Amniotic epithelial cell (primary cell): ENCODE measurements around the gene THEM5.

Source experiments
- DNase-seq: peaks from one replicate; pipeline ENCODE4 v3.0.0-alpha.2; 2010; ENCODE audit warnings: low read depth

The THEM5 gene

DNA sequence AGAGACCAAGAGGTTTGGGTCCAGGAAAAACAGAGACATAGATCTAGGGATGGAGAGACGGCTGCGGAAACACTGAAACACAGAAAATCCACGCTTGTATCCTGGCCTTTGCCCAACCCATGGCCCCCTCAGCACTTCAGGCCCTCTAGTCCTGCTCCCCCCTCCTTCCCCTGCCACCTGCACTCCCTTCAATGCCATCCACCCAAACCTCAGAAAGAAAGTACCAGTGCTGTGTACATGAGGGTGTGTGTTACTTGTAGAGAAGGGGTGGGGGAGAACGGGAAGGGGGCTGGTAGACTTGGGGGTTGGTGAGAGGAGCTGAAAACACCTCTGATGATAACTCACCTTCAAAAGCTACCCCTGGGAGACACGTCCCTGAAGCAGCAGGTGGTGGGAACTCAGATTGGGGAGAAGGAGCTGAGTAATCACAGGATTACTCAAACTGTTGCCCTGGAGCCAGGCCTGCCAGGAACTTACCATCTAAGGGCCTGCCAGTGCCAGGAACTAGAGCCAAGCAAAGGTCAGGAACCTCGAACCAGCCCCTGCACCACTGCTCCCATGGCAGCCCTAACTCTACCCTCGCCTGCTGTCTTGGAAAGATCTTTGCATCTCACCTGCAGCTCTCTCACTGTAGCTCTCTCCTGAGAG, 33.4 kb downstream of the THEM5 start:
- peak; percentile 21 for DNase-seq

DNA sequence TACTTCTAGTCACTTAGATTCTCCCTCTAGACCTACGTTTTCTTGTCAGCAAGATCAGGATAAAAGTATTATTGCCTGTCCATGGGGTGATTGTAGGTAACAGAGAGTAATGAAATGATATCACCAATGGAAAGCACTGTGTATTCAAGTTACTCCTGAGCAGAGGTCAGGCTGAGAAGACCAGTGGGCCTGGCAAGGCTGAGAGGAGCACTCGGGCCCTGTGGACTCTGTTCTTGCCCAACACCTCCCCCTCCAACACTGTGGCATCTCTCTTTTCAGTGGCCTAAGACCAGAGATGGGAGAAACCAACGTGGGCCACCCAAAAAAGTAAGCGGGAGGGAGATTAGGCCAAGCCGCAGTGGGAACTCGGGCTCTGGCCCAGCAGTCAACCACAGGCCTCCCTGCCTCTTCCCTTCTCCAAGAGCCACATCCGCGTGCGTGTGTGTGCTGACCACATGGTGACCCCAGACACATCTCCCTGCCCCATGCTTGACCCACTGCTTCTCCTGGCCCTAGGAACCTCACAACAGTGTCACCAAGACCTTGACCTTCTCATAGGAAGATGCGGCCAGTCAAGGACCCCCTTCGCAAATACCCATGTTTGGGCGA, 34.2 kb downstream of the THEM5 start:
- no peak for DNase-seq

DNA sequence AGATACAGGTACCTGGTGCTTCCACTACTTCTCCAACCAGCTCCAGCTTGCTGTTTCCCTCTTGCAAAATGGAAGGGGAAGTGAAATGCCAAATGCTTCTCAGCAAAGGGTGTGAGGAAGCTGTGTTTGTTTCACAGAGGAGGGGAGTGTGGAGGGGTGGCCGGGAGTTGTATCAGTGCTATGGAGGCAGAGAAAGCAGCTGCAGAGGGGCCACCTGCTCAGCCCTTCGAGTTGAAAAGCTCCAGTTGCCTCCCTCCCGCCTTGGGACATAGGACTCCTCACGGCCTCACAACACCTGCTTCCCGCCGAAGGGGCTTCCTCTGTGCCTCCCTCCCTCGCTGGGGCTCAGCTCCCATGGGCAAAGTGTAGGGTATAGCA, 36.2 kb downstream of the THEM5 start:
- DNase-seq, result no peak

DNA sequence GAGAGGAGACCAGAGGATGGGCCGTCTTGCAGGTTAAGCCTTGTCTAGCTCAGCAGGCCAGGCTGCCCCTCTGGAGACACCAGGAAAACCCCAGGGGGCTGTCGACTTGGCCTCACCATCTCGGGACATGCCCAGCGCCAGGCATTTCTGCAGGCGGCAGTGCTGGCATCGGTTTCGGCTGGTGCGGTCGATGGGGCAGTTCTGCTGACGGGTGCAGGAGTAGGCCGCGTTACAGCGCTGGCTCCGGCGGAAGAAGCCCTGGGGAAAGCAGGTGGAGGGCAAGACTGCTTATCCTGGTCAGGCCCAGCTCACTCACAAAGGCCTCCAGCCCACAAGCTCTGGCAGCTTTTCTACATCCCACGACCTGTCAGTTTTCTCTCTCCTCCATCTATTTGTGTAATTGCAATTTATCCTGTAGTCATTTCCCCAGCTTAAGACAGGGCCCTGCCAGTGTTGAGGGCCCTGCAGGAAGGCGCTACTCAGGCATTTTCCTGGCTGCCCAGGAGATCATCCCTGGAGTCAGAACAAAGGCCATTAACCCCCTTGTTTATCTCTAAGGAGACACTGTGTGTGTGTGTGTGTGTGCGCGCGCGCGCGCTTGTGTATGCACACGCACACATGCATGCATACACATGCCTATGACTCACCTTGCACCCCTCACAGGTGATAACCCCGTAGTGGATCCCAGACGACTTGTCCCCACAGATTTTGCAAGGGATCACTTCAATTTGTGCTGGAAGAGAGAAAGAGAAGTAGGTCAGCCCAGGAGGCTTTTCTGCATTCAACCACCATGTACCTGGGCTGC, 36.8 kb downstream of the THEM5 start:
- no peak for DNase-seq

DNA sequence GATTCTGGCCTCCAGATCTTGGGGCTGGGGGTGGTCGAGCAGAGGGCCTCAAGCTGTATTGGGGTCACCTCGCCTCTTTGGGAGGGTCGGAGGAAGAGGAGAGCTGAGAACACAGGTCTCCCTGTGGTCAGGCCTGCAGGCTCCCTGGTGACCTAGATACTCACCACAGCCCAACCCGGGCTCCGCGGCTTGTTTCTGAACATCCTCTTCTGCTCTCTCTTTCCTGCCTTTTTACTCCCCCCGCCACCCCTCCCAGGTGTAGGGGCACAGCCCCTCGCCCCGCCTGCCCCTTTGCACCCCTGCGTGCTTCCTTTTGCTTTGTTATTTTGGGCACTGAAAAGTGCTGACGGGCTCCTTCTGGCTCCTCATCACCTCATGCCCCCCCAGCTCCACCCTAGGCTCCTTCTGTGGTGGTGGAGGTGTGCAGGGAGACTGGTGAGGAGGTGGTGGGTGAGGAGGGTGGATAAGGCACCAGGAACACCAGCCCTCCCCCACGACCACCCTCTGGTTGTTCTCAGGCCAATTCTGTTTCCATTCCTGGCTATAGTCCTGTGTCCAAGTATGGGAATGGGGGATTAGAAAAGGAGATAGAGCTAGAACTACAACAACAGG, 37.7 kb downstream of the THEM5 start:
- no peak for DNase-seq

DNA sequence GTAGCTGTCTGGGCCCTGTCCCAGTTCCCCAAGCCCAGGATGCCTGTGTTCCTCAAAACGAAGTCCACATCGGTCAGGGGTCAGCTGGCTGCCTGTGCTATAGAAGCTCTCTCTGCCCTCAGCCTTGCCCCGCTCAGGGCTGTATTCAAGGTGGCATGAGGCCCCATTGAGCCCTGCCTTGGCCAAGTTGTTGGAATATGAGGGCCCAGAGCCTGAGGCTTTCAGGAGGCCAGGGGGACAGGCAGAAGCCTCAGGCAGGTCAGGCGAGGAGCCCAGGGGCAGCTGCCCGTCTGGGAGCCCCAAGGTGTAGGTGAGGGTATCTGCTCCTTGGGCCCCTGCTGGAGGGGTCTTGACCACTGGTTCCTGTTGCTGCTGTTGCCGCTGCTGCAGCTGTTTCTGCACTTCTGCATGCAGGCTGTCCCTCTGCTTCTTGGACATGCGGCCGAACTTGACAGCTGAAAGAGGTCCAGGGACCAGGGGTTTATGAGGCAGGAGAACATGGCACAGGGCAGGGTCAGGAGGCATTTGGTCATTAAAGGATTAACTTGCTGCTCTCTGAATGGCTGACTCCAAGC, 38.5 kb downstream of the THEM5 start:
- DNase-seq, result no peak

DNA sequence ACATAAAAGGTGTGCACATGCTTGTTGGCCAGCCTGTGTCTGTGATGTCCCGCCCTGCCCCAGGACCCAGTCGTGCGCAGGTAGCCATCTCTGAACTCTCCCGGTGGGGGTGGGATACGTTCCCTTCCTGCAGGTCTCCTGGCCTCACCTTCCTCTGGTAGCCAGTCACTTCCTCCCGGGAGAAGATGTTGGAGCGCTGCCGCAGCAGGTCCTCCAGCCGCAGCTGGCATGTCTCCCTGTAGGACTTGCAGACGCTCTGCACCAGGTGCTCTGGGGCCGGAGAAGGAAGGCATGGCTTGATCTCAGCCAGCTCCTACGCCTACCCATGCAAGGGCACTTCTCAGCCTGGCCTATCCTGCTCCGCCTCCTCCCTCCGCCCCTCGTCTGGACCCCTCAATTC, 39.1 kb downstream of the THEM5 start:
- DNase-seq, result no peak

DNA sequence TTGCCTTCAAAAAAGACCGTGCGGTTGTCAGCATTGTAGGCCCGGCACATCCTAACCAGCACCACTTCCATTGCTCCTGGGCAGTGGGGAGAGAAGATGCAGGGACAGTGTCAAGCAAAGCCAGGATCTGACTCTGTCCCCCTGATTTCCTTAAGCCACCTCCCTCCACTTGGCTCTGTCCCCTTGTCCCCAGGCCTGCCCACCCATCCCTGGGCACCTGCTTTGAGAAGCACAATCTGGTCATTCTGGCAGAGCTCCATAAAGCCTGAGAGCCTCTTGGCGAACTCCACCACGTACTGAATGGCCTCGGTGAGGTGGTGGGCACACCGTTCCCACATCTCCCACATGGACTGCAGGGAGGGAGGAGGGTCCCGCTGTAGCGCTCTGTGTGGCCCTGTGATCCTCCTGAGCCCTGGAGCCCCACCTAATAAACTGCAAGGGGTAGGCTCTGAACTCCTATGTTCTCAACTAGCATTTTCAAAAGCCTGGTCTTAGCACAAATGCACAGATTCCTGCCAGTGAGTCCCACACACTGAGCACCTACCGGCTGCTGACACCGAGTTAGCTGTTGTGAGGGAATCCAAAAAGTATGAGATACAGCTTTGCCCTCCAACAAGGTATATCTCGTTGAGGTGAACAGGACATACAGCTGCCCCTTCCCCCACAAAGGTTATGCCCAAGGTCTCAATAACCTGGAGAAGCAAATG, 40.1 kb downstream of the THEM5 start:
- DNase-seq, result no peak

DNA sequence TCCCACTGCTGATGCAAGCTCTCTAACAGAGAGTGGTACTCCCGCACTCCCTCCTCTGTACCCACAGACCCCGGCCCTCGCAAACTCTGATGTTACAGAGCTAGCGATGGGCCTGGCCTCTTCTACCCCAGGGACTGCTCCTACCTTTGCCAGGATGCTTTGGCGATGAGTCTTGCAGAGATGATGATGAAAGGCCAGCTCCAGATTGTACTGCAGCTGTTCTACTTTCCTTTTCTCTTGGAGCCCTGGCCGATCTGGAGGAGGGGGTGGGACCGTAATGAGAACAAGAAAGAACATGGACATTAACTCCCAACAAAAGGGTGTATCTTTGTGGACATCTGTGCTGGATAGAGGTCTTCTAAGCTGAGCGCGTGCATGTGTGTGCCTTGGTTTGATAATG, 42.3 kb downstream of the THEM5 start:
- peak; percentile 21 for DNase-seq

DNA sequence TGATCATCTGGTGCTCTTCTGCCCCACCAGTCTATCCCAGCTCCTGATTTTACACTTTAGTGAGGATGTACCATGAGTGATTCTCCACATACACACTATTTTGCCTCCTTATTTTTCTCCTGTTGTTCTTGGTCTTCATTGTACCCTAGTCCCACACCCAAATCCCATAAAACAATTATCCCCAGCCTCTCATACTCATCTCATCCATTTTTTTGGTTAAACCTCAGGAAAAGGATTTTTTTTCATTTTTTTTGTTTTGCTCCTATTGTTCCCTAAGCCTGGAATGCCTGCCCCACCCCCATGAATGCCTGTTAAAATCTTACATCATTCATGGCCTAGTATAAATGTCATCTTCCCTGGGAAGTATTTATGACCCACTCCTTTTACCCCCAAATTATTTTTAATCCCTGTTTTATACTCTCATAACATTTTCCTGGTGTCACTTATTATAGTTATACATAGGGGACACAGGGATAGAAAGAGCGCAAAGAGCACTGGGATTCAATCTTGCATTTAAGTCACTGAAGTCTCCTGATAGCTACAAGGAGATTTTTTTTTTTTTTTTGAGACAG, 43.4 kb downstream of the THEM5 start:
- no peak for DNase-seq

DNA sequence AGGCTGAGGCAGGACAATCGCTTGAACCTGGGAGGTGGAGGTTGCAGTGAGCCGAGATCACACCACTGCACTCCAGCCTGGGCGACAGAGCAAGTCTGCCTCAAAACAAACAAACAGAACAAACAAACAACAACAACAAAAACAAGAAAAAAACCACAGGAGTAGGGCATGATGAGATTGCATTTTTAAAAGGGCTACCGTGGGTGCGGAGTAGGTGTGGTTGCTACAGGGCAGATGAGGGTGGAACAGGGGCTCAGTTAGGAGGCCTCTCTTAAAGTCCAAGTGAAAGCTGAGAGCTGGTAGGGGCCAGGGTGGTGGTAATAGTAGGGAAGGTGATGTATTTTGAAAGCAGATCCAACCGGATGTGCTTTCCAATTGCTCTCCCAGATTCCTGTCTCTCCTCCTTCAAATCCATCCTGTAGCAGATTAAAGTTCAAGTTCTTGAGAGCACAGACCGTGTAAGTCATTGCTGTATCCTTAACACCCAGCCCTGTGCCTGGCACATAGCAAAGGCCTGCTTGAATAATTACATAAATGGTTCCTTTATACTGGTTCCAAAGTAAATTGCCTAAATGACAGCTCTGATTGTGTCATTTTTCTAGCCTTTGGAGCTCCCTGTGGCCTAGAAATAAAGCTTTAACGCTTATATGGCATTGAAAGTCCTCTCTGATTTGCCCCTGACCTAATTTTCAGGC, 44.1 kb downstream of the THEM5 start:
- no peak for DNase-seq

DNA sequence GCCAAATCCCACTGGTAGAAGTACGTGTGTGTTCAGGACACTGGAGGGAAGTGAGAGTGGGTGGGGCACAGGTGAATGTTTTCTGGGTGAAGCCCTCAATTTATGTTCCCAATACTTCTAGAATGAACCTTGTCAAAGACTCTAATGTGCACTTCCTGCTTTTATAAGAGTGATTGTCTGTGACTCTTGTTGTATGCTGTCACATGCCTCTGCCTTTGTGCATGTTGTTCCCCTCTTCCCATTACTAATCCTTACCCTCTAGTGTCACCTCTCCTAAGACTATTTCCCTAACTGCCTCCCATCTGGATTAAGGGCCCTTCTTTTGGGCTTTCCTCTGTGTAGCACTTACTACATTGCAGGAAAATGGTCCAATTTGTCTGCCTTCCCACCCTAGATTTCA, 45.7 kb downstream of the THEM5 start:
- no peak for DNase-seq

DNA sequence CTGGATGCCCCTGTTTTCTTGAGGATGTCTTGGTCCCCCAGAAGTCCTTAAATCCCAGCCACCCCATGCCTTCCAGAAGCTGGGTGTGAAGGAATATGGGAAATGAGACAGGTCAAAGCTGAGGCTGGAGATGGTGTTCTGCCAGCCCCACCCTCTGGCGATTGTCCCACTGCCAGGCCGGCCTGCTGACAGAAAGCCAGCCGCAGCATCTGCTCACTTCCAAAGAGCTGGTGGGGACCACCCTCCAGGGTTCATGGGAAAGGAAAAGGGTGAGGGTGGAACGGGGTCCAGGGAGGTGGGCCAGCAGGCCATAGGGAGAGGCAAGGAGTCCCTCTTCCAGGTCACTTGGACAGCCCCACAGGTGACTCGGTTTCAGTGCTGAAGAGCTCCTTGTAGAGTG, 46.4 kb downstream of the THEM5 start:
- DNase-seq, result no peak

DNA sequence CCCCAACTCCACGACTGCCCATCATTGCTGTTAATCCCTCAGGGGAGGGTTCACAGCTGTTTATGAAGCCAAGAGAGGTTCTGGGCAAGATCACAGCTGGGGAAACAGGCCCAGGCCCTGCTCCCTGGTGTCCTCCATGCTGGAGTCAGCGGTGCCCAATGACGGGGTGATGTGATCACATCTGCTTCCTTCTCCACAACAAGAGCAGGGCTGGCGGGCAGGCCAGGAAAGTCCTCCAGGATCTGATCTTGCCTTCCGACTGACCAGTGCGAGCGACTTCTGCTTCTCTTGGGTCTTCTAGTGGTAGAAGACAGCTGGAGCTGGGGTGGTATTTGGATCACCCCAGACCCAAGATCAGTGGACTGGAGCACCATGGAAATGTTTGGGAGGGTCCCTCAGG, 47.3 kb downstream of the THEM5 start:
- no peak for DNase-seq

DNA sequence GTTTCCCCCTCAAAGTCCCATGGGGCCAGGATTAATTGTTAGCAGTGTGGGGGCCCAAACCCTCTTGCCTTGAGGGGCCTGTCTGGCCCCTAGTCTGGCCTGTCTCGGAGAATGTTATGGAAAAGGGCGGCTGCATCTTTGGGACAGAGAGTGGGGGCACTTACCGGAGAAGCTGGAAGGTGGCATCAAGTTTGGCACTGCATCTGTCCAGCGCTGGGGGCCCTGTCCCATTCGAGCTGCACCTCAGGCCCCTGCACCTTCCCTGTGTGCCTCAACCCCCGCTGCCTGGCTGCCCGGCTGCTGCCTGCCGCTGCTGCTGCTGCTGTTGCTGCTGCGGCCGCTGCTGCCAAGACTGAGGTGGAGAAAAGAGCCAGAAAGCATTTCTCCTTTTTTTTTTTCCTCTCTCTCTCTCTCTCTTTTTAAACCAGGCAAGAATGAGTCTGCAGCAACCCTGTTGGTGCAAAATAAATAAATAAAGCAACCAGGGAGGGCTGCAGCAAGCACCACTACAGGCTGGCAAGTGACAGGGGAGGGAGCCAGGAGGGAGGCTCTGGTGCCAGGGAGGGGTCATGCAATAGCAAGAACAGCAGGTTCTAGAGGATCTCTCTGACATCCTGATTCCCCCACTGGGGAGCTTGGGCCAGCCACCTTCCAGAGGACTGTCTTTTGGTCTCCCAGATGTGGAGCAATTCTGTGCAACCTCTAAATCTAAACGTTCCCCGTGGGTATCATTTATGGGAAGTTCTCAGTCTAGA, 48.3 kb downstream of the THEM5 start, which contains the start of gene LINGO4:
Gene LINGO4 (minus strand): TSS at position 354 of the 755 bp plus-strand sequence. CDS start 2,715 bp downstream, outside the sequence.
- no peak for DNase-seq

DNA sequence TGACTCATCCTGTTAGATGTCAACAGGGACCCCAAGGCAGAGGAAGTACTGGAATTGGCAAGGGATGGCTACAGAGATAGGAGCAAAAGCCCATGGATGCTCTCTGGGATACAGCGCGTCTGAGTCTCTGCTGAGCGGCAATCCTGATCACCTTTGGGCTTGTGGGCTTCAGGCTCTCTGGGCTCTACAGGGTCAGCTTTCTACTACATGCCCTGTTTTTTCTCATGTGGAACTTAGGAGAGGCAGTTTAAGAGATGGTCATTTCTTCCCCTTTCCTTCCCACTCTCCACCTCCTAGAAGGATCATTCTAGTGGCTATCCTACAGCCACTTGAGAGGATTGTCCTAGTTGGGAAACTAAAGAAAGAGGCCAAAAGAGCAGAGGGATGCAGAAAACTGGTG, 49.6 kb downstream of the THEM5 start:
- no peak for DNase-seq

DNA sequence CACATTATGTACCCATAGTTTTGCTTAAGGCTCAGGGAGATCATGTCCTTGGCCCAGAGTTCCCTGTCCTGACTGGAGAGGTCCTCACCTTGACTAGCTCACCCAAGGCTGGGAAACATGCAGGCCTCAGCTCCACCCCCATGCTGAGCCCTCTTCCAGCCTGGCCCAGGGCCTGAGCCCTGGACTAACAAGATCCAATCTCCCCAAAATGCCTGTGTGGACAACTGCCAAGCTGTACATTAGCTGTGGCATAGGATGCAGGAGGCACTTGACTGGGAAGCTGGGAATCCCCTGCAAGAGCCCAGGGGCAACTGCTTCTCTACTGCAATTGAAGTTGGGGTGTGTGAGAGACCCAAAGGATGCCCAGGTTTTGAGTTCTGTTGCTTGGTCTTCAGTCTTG, 50.3 kb downstream of the THEM5 start:
- no peak for DNase-seq

DNA sequence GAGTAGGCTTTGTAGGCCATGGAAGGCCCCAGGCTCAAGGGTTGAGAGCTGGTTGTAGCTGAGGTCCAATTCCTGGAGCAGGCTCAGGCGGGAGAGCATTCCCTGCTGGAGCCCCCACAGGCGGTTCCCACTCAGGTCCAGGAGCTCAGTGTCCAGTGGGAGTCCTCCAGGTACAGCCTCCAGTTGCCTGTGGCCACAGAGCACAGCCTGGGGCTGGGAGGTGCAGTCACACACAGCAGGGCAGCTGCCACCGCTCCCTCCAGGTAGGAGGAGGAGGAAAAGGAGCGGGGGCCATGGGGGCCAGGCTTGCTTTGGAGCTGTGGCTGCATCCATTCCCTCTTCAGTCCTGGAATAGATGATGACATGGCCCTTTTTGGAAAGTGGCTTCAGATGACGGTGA, 51.1 kb downstream of the THEM5 start:
- DNase-seq, result no peak

DNA sequence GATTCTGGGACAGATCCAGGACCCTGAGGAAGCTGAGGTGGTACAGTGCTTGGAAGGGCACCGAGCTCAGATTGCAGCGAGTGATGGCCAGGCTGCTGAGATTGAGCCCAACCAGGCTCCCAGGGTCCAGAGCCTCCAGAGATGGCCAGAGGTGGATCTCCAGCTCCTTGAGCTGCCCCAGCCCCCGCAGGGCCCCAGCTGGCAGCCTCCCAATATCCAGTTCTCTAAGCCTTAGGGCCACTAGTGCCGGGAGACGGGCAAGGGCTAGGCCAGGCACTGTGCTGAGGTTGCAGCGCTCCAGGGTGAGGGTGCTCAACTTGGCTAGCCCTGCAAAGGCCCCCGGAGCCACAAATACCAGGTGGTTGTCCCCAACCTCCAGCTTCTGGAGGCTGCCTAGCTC, 51.7 kb downstream of the THEM5 start:
- no peak for DNase-seq

DNA sequence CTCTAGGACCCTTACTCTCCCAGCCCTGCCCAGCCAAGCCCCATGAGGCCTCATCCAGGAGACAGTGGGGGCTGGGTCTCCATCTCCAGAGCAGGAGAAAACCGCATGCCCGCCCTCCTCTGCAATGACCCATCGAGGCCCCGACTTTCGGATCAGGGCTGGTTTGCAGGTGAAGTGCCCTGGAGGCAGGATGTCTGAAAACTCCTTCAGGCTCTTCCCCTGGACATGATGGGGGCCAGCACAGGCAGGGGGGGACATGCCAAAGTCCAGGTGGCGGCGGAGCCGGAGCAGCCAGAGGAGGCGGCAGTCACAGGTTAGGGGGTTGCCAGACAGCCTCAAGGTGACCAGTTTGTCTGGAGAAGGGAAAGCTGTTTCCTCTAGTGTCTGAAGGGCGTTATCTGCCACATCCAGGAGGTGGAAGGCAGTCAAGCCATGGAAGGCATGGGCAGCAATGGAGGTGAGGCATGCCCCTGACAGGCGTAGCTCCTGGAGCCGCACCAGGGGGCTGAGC, 52.1 kb downstream of the THEM5 start:
- DNase-seq, result no peak
